NCI-H526 (cell line): Measurements from ENCODE around the gene THSD8.
"Not testable (repeated sequence)": the region's sequence is repeated elsewhere in the genome, so short reads cannot be mapped to it uniquely, and the experiment has no call there.

Source experiments
- DNase-seq, 2 experiments: peaks; one replicate each; lab custom pipeline; 2025; lab: John Stamatoyannopoulos, UW

THSD8 gene

DNA sequence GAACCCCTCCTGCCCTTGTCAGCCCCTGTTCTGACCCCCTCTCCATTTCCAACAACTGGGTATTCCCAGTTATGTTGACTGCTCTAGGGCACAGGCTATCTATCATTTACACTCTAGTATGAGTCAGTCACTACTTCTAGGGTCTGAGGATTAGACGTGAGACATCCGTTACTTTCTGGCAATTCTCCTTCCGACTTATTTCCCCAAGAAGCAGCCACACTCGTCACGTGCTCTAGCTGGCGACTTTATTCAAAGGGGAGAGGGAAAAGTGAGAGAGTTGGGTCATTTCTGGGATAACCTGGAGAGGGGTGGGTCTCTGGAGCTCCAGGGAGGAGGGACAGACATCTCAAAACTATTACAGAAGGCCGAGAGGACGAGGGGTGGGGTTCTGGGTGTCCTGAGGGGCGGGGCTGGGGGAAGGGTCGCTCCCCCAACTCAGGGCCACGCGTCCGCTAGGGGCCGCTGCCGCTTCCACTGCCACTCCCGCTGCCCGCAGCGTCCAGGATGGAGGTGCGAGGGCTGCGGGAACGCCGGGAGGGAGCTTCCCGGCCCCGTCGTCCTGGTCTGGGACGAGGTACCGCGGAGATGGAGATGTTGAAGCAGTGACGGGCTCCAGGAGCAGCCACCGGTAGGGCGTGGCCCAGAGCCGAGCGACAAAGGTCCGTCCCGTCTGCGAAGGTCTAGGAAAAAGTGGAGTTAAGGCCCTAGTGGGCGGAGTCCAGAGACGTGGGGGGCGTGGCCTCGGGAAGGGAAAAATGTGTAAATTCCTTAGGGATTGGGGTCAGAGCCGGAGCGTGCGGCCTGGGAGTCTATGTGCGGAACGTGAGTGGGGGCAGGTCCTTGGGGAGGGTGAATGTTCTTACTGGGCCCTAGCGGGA is 23.6 kb downstream of the THSD8 start:
- peak in 1 of 2 experiments; percentile 74 for DNase-seq

DNA sequence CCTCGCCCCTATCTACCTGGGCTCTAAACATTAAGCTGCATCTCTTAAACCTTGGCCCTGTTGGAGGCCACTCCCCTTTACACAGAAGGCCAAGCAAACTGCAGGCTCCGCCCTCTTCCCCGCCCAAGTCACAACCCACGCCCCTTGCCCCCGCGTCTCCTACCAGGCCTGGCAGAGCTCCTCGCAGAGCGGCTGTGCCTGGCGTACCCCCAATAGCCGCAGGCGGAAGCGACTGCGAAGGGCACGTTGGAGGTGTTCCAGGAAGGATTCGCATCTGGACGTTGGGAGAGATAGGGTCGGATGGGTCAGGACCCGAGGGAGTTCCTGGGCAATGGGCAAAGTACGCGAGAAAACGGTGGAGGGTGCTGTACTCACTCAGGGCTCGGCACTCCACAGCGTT is 26.6 kb downstream of the THSD8 start:
- peak; percentile 28 to 76 for DNase-seq

- DNase-seq = no peak
Measured at GRCh38 chr19:12833418-12833737, 31.5 kb downstream of the THSD8 start.

- DNase-seq = peak in 1 of 2 experiments; percentile 66
Measured at GRCh38 chr19:12833738-12834565, 32.1 kb downstream of the THSD8 start.

- peak in 1 of 2 experiments; percentile 5 for DNase-seq
Measured at GRCh38 chr19:12834566-12834943, 32.7 kb downstream of the THSD8 start, which contains the start of gene RTBDN. Gene RTBDN, minus strand, starts transcription at chr19:12834579. Its CDS starts 4,600 bp downstream, at chr19:12829979.

GRCh38 chr19:12834976-12835757 is 33.3 kb downstream of the THSD8 start:
- DNase-seq = peak in 1 of 2 experiments; percentile 67

DNA sequence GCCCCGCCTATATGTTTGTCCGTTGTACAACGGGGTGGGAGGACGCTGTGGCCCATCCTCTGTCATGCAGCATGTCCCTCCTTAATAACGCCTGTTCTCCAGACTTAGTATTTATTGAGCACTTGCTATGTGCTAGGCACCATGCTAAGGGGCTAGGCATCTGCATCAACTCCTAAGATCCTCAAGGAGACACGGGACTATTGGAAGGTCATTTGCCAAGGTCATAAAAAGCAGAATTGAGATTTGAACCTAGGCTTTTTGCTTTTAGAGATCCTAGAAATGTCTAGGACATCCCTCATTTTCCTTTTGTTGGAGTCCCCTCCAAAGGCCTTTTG is 34.6 kb downstream of the THSD8 start:
- DNase-seq = no peak

GRCh38 chr19:12837225-12837624 is 35.4 kb downstream of the THSD8 start:
- no peak for DNase-seq

- DNase-seq = peak in 1 of 2 experiments; percentile 66
Measured at GRCh38 chr19:12838182-12838885, 36.5 kb downstream of the THSD8 start, which contains the start of gene MAST1. Gene MAST1, plus strand, starts transcription at chr19:12838515. Its CDS starts 58 bp downstream, at chr19:12838573.

GRCh38 chr19:12838886-12839756 is 37.3 kb downstream of the THSD8 start:
- peak in 1 of 2 experiments; percentile 43 for DNase-seq

- DNase-seq = peak in 1 of 2 experiments; percentile 81
Measured at GRCh38 chr19:12840091-12841079, 38.5 kb downstream of the THSD8 start.

- no peak for DNase-seq
Measured at GRCh38 chr19:12841094-12841493, 39.2 kb downstream of the THSD8 start.

DNA sequence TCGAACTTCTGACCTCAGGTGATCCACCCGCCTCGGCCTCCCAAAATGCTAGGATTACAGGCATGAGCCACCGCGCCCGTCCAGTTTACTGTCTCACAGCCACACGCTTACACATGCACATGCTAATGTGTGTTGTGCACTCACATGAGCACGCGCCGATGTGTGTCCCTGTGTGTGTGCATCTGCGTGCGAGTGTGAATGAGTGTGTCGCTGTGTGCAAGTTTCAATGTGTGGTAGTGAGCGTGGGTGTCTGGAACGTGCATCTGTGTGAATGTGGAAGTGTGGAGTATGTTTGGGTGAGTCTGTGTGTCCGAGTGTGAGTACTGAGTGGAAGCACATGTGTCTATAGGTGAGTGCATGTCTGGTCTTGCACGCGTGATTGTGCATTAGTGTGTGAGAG is 40.6 kb downstream of the THSD8 start:
- DNase-seq = no peak

GRCh38 chr19:12843328-12843727 is 41.5 kb downstream of the THSD8 start:
- no peak for DNase-seq

DNA sequence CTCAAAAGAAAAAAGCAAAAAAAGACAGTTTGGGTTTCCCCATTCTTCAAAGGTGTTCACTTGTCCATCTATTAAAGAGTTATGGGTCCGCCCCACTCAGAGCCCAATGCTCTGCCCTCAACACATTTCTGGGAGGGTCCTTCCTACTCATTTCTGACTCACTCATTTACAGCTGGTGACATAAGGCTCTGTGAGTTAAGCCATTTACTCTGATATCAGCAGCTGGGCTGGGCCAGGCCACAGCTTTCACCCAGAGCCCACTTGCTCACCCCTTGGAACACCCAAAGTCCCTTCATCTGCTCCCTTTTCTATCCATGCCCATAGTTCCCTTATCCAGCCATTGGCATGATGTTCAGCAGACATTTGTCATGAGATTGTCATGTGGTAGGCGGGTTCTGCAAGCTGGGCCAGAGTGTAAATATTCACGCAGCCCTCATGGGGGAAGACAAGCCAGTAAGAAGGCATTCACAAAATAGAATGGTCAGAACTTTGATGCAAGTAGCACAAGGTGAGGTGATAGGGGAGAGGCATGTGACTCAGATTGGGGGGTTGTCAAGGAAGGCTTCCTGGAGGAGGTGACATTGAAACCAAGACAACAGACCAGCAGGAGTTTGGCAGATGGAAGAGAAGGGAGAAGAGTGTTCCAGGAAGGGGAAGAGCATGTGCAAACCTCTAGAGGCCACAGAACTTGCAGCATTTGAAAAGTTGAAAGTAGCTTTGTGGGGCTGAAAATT is 42.3 kb downstream of the THSD8 start:
- DNase-seq = no peak

DNA sequence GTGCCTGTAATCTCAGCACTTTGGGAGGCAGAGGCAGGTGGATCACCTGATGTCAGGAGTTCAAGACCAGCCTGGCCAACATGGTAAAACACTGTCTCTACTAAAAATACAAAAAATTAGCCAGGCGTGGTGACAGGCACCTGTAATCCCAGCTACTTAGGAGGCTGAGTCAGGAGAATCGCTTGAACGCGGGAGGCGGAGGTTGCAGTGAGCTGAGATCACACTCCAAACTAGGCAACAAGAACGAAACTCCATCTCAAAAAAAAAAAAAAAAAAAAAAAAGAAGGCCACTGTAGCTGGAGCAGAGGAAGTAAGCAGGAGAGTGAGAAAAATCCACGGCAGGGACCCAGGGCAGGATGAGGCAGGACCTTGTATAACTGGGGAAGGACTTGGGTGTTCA is 44.7 kb downstream of the THSD8 start:
- not testable (repeated sequence) for DNase-seq

DNA sequence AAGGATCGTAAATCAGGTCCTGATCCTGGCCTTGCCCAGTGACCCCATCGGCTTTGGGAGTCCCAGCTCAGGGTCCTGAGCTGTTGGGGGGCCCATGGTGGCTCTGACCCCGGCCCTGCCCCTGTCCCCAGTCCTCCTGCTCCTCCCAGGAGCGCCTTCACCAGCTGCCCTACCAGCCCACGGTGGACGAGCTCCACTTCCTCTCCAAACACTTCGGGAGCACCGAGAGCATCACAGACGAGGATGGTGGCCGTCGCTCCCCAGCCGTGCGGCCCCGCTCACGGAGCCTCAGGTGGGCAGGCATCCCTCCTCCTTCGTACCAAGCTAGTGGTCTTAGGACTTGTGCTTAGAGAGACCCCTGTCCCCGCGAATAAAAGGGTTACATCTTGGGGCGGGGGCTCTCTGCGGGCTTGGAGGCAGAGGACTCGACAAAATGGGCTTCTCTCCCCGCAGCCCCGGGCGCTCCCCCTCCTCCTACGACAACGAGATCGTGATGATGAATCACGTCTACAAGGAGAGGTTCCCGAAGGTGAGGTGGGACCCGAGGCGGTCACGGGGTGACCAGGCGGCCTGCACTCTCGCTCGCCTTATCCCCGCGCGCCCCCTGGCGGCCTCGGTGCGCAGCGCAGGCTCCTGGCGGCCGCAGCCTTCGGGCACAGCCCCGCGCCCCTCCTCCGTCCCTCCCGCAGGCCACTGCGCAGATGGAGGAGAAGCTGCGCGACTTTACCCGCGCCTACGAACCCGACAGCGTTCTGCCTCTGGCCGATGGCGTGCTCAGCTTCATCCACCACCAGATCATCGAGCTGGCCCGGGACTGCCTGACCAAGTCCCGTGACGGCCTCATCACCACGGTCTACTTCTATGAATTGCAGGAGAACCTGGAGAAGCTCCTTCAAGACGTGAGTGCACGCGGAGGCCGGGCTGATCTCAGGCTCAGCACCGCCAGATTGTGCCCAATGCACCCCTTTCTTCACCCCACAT is 45.6 kb downstream of the THSD8 start:
- DNase-seq = peak in 1 of 2 experiments; percentile 76
